Nephron progenitor cell (in vitro differentiated cells): ENCODE results near the gene ATR.

Experiments used
- DNase-seq: peaks from one replicate; pipeline ENCODE4 v3.0.0; 2021
- H3K27ac Mint-ChIP-seq: 2 replicates; pipeline ENCODE4 v1.8.0; 2021; ENCODE audit warnings: mild to moderate bottlenecking, moderate library complexity, mixed read lengths
- H3K27me3 Mint-ChIP-seq: 2 replicates; pipeline ENCODE4 v1.8.0; 2021; ENCODE audit warnings: mild to moderate bottlenecking, low read depth, mixed read lengths; ENCODE audit not compliant: poor library complexity
- H3K36me3 Mint-ChIP-seq: 2 replicates; pipeline ENCODE4 v1.8.0; 2021; ENCODE audit warnings: low read depth, mixed read lengths
- H3K4me1 Mint-ChIP-seq: 2 replicates; pipeline ENCODE4 v1.8.0; 2021; ENCODE audit warnings: mixed read lengths
- H3K4me3 Mint-ChIP-seq: 2 replicates; pipeline ENCODE4 v1.8.0; 2021; ENCODE audit warnings: mild to moderate bottlenecking, moderate library complexity, mixed read lengths
- H3K9me3 Mint-ChIP-seq: 2 replicates; pipeline ENCODE4 v1.8.0; 2021; ENCODE audit warnings: mild to moderate bottlenecking, moderate library complexity, mixed read lengths
- TF ChIP-seq, protein P1 (sequence below): fragments of 200-600 bp; sonication (generic); IDR thresholded peaks from 2 replicates; pipeline ENCODE4 v1.5.0; 2021; ENCODE audit warnings: antibody characterized with exemption

Gene ATR

DNA sequence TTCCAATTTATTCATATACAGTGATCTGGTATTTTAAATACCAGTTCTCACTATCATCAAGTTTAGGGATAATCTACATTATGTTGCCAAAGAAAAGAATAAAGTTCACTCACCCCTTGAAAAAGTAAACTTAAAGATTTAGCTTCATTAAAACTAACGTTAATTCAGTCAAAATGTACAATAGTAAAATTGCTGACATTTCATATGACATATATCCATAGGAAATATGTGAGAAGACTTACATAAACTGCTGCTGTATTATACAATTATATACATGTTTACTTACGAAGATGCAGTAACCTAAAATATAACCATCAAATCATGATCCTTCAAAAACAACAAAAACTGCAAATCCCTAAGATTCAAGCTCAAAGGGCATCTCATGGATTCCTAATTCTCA is 44.0 kb downstream of the ATR start:
- Mint-ChIP-seq H3K4me3 (no peak overlapping the region), H3K9me3 (peaks cover 5% of the 10 kb centered on the region), H3K4me1 (no peaks in the 10 kb centered on the region), H3K27me3 (no peaks in the 10 kb centered on the region), H3K36me3 (peaks cover 40% of the 10 kb centered on the region), H3K27ac (no peak overlapping the region)
- TF ChIP-seq, protein P1, sequence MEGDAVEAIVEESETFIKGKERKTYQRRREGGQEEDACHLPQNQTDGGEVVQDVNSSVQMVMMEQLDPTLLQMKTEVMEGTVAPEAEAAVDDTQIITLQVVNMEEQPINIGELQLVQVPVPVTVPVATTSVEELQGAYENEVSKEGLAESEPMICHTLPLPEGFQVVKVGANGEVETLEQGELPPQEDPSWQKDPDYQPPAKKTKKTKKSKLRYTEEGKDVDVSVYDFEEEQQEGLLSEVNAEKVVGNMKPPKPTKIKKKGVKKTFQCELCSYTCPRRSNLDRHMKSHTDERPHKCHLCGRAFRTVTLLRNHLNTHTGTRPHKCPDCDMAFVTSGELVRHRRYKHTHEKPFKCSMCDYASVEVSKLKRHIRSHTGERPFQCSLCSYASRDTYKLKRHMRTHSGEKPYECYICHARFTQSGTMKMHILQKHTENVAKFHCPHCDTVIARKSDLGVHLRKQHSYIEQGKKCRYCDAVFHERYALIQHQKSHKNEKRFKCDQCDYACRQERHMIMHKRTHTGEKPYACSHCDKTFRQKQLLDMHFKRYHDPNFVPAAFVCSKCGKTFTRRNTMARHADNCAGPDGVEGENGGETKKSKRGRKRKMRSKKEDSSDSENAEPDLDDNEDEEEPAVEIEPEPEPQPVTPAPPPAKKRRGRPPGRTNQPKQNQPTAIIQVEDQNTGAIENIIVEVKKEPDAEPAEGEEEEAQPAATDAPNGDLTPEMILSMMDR = no peak
- DNase-seq = no peak

DNA sequence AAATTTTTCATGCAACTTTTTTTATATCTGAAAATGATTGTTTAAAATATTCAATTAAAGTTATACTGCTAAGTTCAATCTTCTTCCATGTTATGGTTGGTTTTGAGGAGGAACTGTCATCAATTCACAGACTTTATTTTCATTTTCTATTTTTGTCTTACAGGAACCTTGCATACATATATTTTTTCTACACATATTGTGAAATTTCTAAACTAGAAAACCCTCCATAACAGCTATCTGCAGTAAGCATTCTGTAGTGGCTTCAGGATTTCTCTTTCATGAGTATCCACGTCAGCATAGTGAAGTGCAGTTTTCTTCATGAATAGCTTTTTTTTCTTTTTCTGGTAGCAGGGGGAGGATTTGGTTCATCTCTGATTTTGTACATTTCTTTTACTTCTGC is 48.2 kb downstream of the ATR start:
- TF ChIP-seq, protein P1 = no peak
- peaks cover 5% of the 10 kb centered on the region for H3K9me3 Mint-ChIP-seq
- H3K4me1 Mint-ChIP-seq = no peaks in the 10 kb centered on the region
- no peaks in the 10 kb centered on the region for H3K27me3 Mint-ChIP-seq
- H3K36me3 Mint-ChIP-seq = peaks cover 40% of the 10 kb centered on the region
- DNase-seq = no peak
- H3K4me3 Mint-ChIP-seq = no peak overlapping the region
- no peak overlapping the region for H3K27ac Mint-ChIP-seq

DNA sequence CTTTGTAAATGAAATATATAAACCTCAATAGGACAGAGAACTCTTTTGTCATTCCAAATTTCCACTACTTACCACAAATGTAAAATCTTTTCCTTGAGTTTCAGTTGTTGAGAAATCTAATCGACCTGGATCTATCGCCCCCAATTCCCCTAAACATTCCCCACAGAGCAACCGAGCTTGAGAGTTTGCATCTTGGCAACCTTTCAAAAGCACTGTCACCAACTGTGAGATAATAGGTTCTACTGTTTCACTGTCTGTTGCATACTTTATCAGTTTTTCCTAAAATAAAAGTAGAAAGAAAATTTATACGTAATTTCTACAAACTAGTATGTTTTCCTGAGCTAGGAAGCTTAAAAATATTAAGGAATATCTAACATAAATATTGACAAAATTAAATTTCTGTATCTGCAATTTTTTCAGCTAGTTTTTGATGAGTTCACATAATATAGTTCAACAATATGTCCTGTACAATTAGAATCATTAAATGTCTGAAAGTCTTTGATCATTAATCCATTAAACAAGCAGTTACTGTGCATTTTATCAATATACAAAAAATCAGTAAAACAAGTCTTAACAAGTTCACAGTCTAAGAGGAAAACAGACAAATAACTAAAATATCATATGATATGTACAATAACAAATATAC is 54.5 kb downstream of the ATR start:
- Mint-ChIP-seq H3K9me3 (peaks cover 19% of the 10 kb centered on the region), H3K4me1 (no peaks in the 10 kb centered on the region), H3K36me3 (peaks cover 45% of the 10 kb centered on the region), H3K27me3 (no peaks in the 10 kb centered on the region), H3K4me3 (no peak overlapping the region), H3K27ac (no peak overlapping the region)
- TF ChIP-seq, protein P1 = no peak
- DNase-seq = no peak

DNA sequence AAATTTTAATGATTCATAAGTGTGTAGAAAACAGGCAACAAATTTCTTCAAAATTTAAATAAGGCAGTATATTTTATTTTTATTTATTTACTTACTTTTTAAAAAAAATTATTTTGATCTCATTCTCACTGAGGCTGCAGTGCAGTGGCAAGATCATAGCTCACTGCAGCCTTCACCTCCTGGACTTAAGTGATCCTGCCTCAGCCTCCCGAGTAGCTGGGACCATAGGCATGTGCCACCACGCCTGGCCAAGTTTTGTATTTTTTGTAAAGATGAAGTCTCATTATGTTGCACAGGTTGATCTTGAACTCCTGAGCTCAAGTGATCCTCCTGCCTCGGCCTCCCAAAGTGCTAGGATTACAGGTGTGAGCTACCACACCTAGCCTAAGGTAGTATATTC is 69.5 kb downstream of the ATR start:
- Mint-ChIP-seq H3K9me3 (no peaks in the 10 kb centered on the region), H3K4me1 (no peaks in the 10 kb centered on the region), H3K27ac (no peak overlapping the region), H3K4me3 (no peak overlapping the region), H3K27me3 (no peaks in the 10 kb centered on the region), H3K36me3 (peaks cover 41% of the 10 kb centered on the region)
- no peak for DNase-seq
- TF ChIP-seq, protein P1 = no peak

DNA sequence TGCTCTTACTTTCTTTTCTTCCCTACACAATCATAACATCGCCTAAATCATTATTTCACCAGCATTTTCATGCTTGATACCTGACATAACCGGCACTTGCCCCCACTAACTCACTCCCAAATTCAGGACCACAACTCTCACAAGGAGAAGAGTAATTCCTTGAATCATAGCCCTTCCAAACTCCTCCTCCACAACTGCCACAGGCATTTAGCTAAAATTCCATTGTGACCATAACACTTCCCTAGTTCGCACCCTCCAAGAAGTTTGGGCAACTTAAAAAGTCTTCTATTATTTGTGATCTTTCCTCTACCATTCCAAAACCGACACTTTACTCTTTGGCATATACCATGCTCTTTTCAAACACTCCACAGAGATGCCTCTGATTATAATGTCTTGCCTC is 71.3 kb downstream of the ATR start:
- Mint-ChIP-seq H3K36me3 (peaks cover 44% of the 10 kb centered on the region), H3K27me3 (no peaks in the 10 kb centered on the region), H3K9me3 (no peaks in the 10 kb centered on the region), H3K4me1 (no peaks in the 10 kb centered on the region), H3K4me3 (no peak overlapping the region), H3K27ac (no peak overlapping the region)
- TF ChIP-seq, protein P1 = no peak
- no peak for DNase-seq
